Esophagus muscularis mucosa (tissue), 4 donors: ENCODE measurements around the gene ZSWIM2. TPM values are rescaled to one million over a fixed set of nuclear protein-coding genes. Genes with fewer than 3 reads are reported as not detected.

Experiments
- DNase-seq: peaks from one replicate; pipeline ENCODE4 v3.0.0-alpha.2; 2017; ENCODE audit errors: extremely low spot score
- H3K27ac ChIP-seq, 4 donors: fragments of 200-600 bp; sonication (generic); replicated peaks in 1 of 4; 1 replicate in 3 of 4; 2 replicates in 1 of 4; pipeline ENCODE4 v1.5.1; 2016 to 2019; ENCODE audit warnings: mild to moderate bottlenecking in 1 of 4
- H3K27me3 ChIP-seq, 4 donors: fragments of 200-600 bp; sonication (generic); one replicate each; pipeline versions ENCODE4 v1.5.1 to v1.6.0; 2016 to 2019
- H3K36me3 ChIP-seq, 4 donors: fragments of 200-600 bp; sonication (generic); one replicate each; pipeline ENCODE4 v1.5.1; 2016 to 2019
- H3K4me1 ChIP-seq, 4 donors: fragments of 200-600 bp; sonication (generic); one replicate each; pipeline ENCODE4 v1.5.1; 2016 to 2019
- H3K4me3 ChIP-seq, 4 donors: fragments of 200-600 bp; sonication (generic); 1 replicate in 2 of 4; 2 replicates in 2 of 4; pipeline ENCODE4 v1.5.1; 2016 to 2019; ENCODE audit warnings: mild to moderate bottlenecking in 4 of 4, moderate library complexity in 1 of 4
- H3K9me3 ChIP-seq, 4 donors: fragments of 200-600 bp; sonication (generic); 1 replicate in 3 of 4; 2 replicates in 1 of 4; pipeline ENCODE4 v1.5.1; 2016 to 2019
- CTCF ChIP-seq, 3 experiments: fragments of 200-600 bp in 2 of 3; fragments of 450-650 bp in 1 of 3; sonication (generic) in 2 of 3; IDR thresholded peaks; one replicate each; pipeline ENCODE4 v1.5.1; 2017 to 2019; ENCODE audit warnings: antibody characterized with exemption in 3 of 3, mild to moderate bottlenecking in 2 of 3, moderate library complexity in 1 of 3
- EP300 ChIP-seq: sonication (generic); formaldehyde crosslinking; IDR thresholded peaks from one replicate; pipeline ENCODE4 v1.6.1; 2017; ENCODE audit warnings: antibody characterized with exemption
- POLR2A ChIP-seq: fragments of 450-650 bp; IDR thresholded peaks from one replicate; pipeline ENCODE4 v1.6.1; 2017; ENCODE audit warnings: antibody characterized with exemption, moderate library complexity, mild to moderate bottlenecking, low read depth
- POLR2AphosphoS5 ChIP-seq, 2 donors: sonication (generic); formaldehyde crosslinking; IDR thresholded peaks; one replicate each; pipeline ENCODE4 v1.6.1; 2017; ENCODE audit warnings: antibody characterized with exemption in 2 of 2
- WGBS: methylation state at CpG from one replicate; pipeline ENCODE4 v1.1.5; 2018; 5-methylcytosine and 5-hydroxymethylcytosine counted together
- intact Hi-C: fragments of 100-400 bp; cut with DNase I; formaldehyde crosslinking; loops from one replicate; pipeline ENCODE4 v1.15.1; 2023
- total RNA-seq, 4 donors: library from RNA; depleted of rRNA; stranded (reverse); fragments of >200 nt; gene quantifications; one replicate each; pipeline versions ENCODE4 v1.1.0 to v1.2.1, GENCODE V29; 2016

Gene ZSWIM2
- total RNA-seq, 4 donors from 2014 or later: not detected

- H3K9me3 ChIP-seq: no peaks in the 10 kb centered on the region
- intact Hi-C loops: no loop called here
- 44% methylated on average over 3 of the region's 3 CpGs for WGBS
Observed at GRCh38 chr2:186841940-186842339, 7.0 kb downstream of the ZSWIM2 start.

GRCh38 chr2:186835628-186836027, 13.3 kb downstream of the ZSWIM2 start:
- intact Hi-C loops: no loop called here
- H3K36me3 ChIP-seq: no peaks in the 10 kb centered on the region
- 58% methylated on average over 1 of the region's 1 CpG for WGBS
- no peak overlapping the region for H3K27ac ChIP-seq
- H3K9me3 ChIP-seq: no peaks in the 10 kb centered on the region
- TF ChIP-seq POLR2A (no peak), POLR2AphosphoS5 (IDR thresholded peaks at IDR 0.05) (no peak), EP300 (no peak), CTCF (IDR thresholded peaks at IDR 0.05) (no peak)
- DNase-seq: no peak
- H3K4me3 ChIP-seq: no peak overlapping the region
- H3K27me3 ChIP-seq: no peaks in the 10 kb centered on the region
- H3K4me1 ChIP-seq: no peaks in the 10 kb centered on the region

More at GRCh38 chr2:186841940-186842339, 7.0 kb downstream of the ZSWIM2 start:
- no peak overlapping the region for H3K4me3 ChIP-seq
- no peaks in the 10 kb centered on the region for H3K36me3 ChIP-seq
- TF ChIP-seq POLR2A (no peak), POLR2AphosphoS5 (IDR thresholded peaks at IDR 0.05) (no peak), EP300 (no peak), CTCF (IDR thresholded peaks at IDR 0.05) (no peak)
- DNase-seq: no peak
- no peaks in the 10 kb centered on the region for H3K27me3 ChIP-seq
- no peak overlapping the region for H3K27ac ChIP-seq
- no peaks in the 10 kb centered on the region for H3K4me1 ChIP-seq

GRCh38 chr2:186827862-186828492, 21.0 kb downstream of the ZSWIM2 start:
- intact Hi-C loops: no loop called here
- WGBS: 66% methylated on average over 2 of the region's 2 CpGs

GRCh38 chr2:186827411-186827810, 21.6 kb downstream of the ZSWIM2 start:
- no peaks in the 10 kb centered on the region for H3K9me3 ChIP-seq
- H3K4me3 ChIP-seq: no peak overlapping the region
- no peak for TF ChIP-seq POLR2A
- no peak for TF ChIP-seq CTCF (IDR thresholded peaks at IDR 0.05)
- no peak for TF ChIP-seq POLR2AphosphoS5 (IDR thresholded peaks at IDR 0.05)
- TF ChIP-seq EP300: no peak
- no peaks in the 10 kb centered on the region for H3K36me3 ChIP-seq
- 89% methylated on average over 2 of the region's 2 CpGs for WGBS
- DNase-seq: no peak
- no peaks in the 10 kb centered on the region for H3K4me1 ChIP-seq
- H3K27ac ChIP-seq: no peak overlapping the region
- H3K27me3 ChIP-seq: no peaks in the 10 kb centered on the region
- intact Hi-C loops: no loop called here

More at GRCh38 chr2:186827862-186828492, 21.0 kb downstream of the ZSWIM2 start:
- Histone ChIP-seq H3K4me1 (no peaks in the 10 kb centered on the region), H3K27me3 (no peaks in the 10 kb centered on the region), H3K4me3 (no peak overlapping the region), H3K9me3 (no peaks in the 10 kb centered on the region), H3K27ac (no peak overlapping the region), H3K36me3 (no peaks in the 10 kb centered on the region)
- no peak for TF ChIP-seq CTCF (IDR thresholded peaks at IDR 0.05)
- no peak for TF ChIP-seq POLR2A
- no peak for TF ChIP-seq EP300
- no peak for TF ChIP-seq POLR2AphosphoS5 (IDR thresholded peaks at IDR 0.05)
- no peak for DNase-seq

- WGBS: 65% methylated on average over 2 of the region's 2 CpGs
- intact Hi-C loops: no loop called here
- Histone ChIP-seq H3K9me3 (no peaks in the 10 kb centered on the region), H3K36me3 (no peaks in the 10 kb centered on the region), H3K4me1 (no peaks in the 10 kb centered on the region), H3K4me3 (no peak overlapping the region), H3K27ac (no peak overlapping the region), H3K27me3 (no peaks in the 10 kb centered on the region)
- no peak for TF ChIP-seq EP300
- no peak for TF ChIP-seq POLR2AphosphoS5 (IDR thresholded peaks at IDR 0.05)
- no peak for TF ChIP-seq CTCF (IDR thresholded peaks at IDR 0.05)
- no peak for TF ChIP-seq POLR2A
- no peak for DNase-seq
Observed at GRCh38 chr2:186822323-186822722, 26.6 kb downstream of the ZSWIM2 start.
